ENCODE results near the gene TRIM47. TPM values are rescaled to one million over a fixed set of nuclear protein-coding genes. Genes with fewer than 3 reads are reported as not detected.

TRIM47 gene
- total RNA-seq, 1 experiment from 2014 or later: 25.7 TPM

DNA sequence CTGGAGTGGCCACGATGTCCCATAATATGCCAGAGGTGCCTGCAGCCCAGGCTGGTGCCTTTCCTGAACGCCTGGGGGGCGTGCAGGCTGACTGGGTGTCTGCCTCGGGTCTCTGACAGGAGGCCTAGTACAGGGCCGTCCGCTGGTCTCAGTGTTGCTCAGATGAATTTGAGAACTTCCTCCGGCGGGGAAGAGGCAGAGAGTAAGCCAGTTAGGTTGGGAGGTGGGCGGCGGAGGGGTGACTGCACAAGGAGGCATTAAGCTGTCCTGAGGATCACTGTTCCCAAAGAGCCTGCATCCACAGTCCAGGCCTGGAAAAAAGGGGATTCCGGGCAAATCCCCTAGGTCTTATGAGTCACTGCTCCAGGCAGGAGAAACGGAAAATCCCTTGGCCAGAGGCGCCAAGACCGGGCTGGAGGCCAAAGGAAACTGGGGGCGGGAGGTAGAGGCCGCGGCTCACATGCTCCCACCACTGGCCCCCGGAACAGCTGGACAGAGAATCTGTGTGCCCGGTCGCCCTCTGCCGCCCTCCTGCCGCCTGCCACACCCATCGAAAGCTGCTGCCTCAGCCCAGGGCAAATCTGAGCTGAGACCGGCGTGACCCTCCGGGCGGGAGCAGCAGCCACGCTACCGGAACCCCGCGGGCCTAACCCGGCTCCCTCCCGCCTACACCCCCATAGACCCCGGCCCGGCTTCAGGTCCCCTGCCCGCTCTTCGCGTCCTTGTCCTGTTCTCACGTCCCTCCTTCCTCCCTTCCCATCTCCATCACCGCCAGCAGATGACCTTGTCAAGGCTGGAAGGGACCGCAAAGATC is 1.2 kb downstream of the TRIM47 start:
- CTCF ChIA-PET: interaction anchor here (0.5 to 4.6 kb wide), 16 partner anchors 9 to 309 kb away, joined by 3 to 36 read pairs (median 4); partner anchors contain the start of genes MRPL38, TRIM65 and WBP2
- H3K36me3 Mint-ChIP-seq (ENCODE audit: insufficient read depth, unreplicated experiment): peaks cover 28% of the 10 kb centered on the region
- no peak for TF ChIP-seq CTCF (IDR thresholded peaks at IDR 0.05; ENCODE audit: unreplicated experiment)
- H3K27me3 Mint-ChIP-seq (ENCODE audit: insufficient read depth, unreplicated experiment): no peaks in the 10 kb centered on the region
- no peaks in the 10 kb centered on the region for H3K9me3 Mint-ChIP-seq (ENCODE audit: unreplicated experiment)
- peak overlapping the region; percentile 89 for H3K27ac Mint-ChIP-seq (ENCODE audit: low read depth, unreplicated experiment)
- H3K4me1 Mint-ChIP-seq (ENCODE audit: insufficient read depth, unreplicated experiment): peaks cover 13% of the 10 kb centered on the region
- intact Hi-C loops (cut with micrococcal nuclease): loop anchor here (2.0 kb wide), 1 partner anchor 98 kb away; a partner anchor contains a TSS
- DNase-seq (ENCODE audit: unreplicated experiment): peak; percentile 98
- POLR2A ChIA-PET: interaction anchor here (0.5 to 6.7 kb wide), 22 partner anchors 9 to 858 kb away, joined by 3 to 164 read pairs (median 6); partner anchors contain the start of genes GALK1, ITGB4, MRPL38 and RECQL5
- H3K4me3 Mint-ChIP-seq (ENCODE audit: unreplicated experiment): peak overlapping the region; percentile 86
- no TSS peak for BruUV-seq (replicated peaks)

GRCh38 chr17:75876190-75876937 is 2.0 kb downstream of the TRIM47 start:
- H3K4me1 Mint-ChIP-seq (ENCODE audit: insufficient read depth, unreplicated experiment): peaks cover 13% of the 10 kb centered on the region
- TF ChIP-seq CTCF (IDR thresholded peaks at IDR 0.05; ENCODE audit: unreplicated experiment): peak; percentile 22
- ChIA-PET CTCF (interaction anchor here (0.7 to 4.6 kb wide), 12 partner anchors 8 to 242 kb away, joined by 3 to 36 read pairs (median 4); partner anchors contain the start of genes TRIM65 and WBP2), POLR2A (interaction anchor here (0.6 to 6.7 kb wide), 19 partner anchors 8 to 598 kb away, joined by 3 to 164 read pairs (median 4); partner anchors contain the start of genes GALK1, ITGB4, MRPL38 and RECQL5)
- peaks cover 28% of the 10 kb centered on the region for H3K36me3 Mint-ChIP-seq (ENCODE audit: insufficient read depth, unreplicated experiment)
- H3K4me3 Mint-ChIP-seq (ENCODE audit: unreplicated experiment): peak overlapping the region; percentile 86
- no TSS peak for BruUV-seq (replicated peaks)
- H3K27me3 Mint-ChIP-seq (ENCODE audit: insufficient read depth, unreplicated experiment): no peaks in the 10 kb centered on the region
- no peaks in the 10 kb centered on the region for H3K9me3 Mint-ChIP-seq (ENCODE audit: unreplicated experiment)
- DNase-seq (ENCODE audit: unreplicated experiment): no peak
- intact Hi-C loops (cut with micrococcal nuclease): loop anchor here (2.0 kb wide), 1 partner anchor 98 kb away; a partner anchor contains a TSS
- H3K27ac Mint-ChIP-seq (ENCODE audit: low read depth, unreplicated experiment): peak overlapping the region; percentile 89

DNA sequence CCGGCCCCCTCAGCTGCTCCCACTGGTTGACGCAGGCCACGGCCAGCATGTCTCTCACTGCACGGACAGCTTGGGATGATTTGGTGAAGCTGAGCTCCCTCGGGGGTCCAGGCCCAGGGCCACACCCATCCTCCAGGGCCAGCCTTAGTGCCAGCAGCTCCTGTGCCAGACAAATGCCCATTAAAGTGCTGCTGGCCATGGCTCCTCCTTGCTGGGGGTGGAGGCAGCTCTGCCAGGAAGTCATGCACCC is 2.5 kb downstream of the TRIM47 start:
- intact Hi-C loops (cut with micrococcal nuclease): loop anchor here (2.0 kb wide), 1 partner anchor 97 kb away; a partner anchor contains a TSS
- no TSS peak for BruUV-seq (replicated peaks)

More for the DNA sequence above, 2.5 kb downstream of the TRIM47 start:
- Mint-ChIP-seq H3K4me3 (ENCODE audit: unreplicated experiment) (peak overlapping the region; percentile 86), H3K36me3 (ENCODE audit: insufficient read depth, unreplicated experiment) (peaks cover 28% of the 10 kb centered on the region), H3K9me3 (ENCODE audit: unreplicated experiment) (no peaks in the 10 kb centered on the region), H3K4me1 (ENCODE audit: insufficient read depth, unreplicated experiment) (peaks cover 14% of the 10 kb centered on the region), H3K27ac (ENCODE audit: low read depth, unreplicated experiment) (peak overlapping the region; percentile 89), H3K27me3 (ENCODE audit: insufficient read depth, unreplicated experiment) (no peaks in the 10 kb centered on the region)
- peak; percentile 92 for DNase-seq (ENCODE audit: unreplicated experiment)
- POLR2A ChIA-PET: interaction anchor here (0.6 to 6.7 kb wide), 12 partner anchors 8 to 598 kb away, joined by 3 to 164 read pairs (median 12); partner anchors contain the start of genes GALK1, MRPL38, TRIM65 and UNK
- TF ChIP-seq CTCF (IDR thresholded peaks at IDR 0.05; ENCODE audit: unreplicated experiment): no peak
- CTCF ChIA-PET: interaction anchor here (0.7 to 4.6 kb wide), 8 partner anchors 14 to 196 kb away, joined by 3 to 36 read pairs (median 6); partner anchors contain the start of genes TRIM65 and WBP2
